Endothelial cell of umbilical vein (primary cell): ENCODE results near the gene NOTCH2NLA. TPM values are rescaled to one million over a fixed set of nuclear protein-coding genes. Genes with fewer than 3 reads are reported as not detected.
"Not testable (repeated sequence)": the region's sequence is repeated elsewhere in the genome, so short reads cannot be mapped to it uniquely, and the experiment has no call there.

Experiments
- BruUV-seq: library from RNA; stranded (reverse); fragments of 400-500 nt; replicated peaks from 2 replicates; lab custom pipeline; 2021; lab: Mats Ljungman, UMichigan
- CTCF ChIA-PET: fragments of 300-600, 350-600 bp; sonication (Branson Sonifier 250); formaldehyde crosslinking; loops from one replicate; lab custom pipeline; 2021; ENCODE audit warnings: antibody characterized with exemption, inconsistent platforms; lab: Charles Lee
- POLR2A ChIA-PET: fragments of 300-600, 350-600 bp; sonication (Branson Sonifier 250); formaldehyde crosslinking; loops from one replicate; lab custom pipeline; 2021; ENCODE audit warnings: antibody characterized with exemption, inconsistent platforms; lab: Charles Lee
- DNase-seq: peaks from one replicate; pipeline ENCODE4 v3.0.0-alpha.2; 2011; ENCODE audit warnings: low read depth, low spot score
- FAIRE-seq: peaks from 2 replicates; lab custom pipeline; 2011; peaks lifted over from hg19 to GRCh38; lab: Jason Lieb, UNC
- H2AFZ ChIP-seq: 2 replicates; pipeline ENCODE4 v1.6.0; 2012; ENCODE audit warnings: low read depth, low read length, control low read depth, inconsistent platforms
- H3K27ac ChIP-seq: 2 replicates; pipeline ENCODE4 v1.5.1; 2011; ENCODE audit warnings: low read depth, mild to moderate bottlenecking, control low read depth, low read length, moderate library complexity; ENCODE audit not compliant: insufficient read depth
- H3K27me3 ChIP-seq, 2 experiments: 2 replicates each; pipeline versions ENCODE4 v1.6.0 to v1.6.1; 2011; ENCODE audit warnings: low read length in 2 of 2, mixed read lengths in 1 of 2; ENCODE audit not compliant: control insufficient read depth in 2 of 2, insufficient read depth in 2 of 2
- H3K36me3 ChIP-seq, 2 experiments: 2 replicates in 1 of 2; 3 replicates in 1 of 2; pipeline ENCODE4 v1.5.1; 2011; ENCODE audit warnings: low read length in 2 of 2, mild to moderate bottlenecking in 1 of 2, moderate library complexity in 1 of 2; ENCODE audit not compliant: control insufficient read depth in 2 of 2, insufficient read depth in 2 of 2; ENCODE audit errors: extremely low read depth in 1 of 2
- H3K4me1 ChIP-seq: 3 replicates; pipeline ENCODE4 v1.5.1; 2011; ENCODE audit warnings: mild to moderate bottlenecking, low read length; ENCODE audit not compliant: control insufficient read depth, insufficient read depth; ENCODE audit errors: extremely low read depth
- H3K4me2 ChIP-seq: 2 replicates; pipeline ENCODE4 v1.6.1; 2011; ENCODE audit warnings: low read length, control low read depth, mixed read lengths; ENCODE audit not compliant: insufficient read depth
- H3K4me3 ChIP-seq, 3 experiments: fragments of 200-600 bp in 1 of 3; sonication (generic), shearing (Covaris generic) in 1 of 3; replicated peaks in 1 of 3; 2 replicates each; pipeline ENCODE4 v1.5.1; 2011 to 2016; ENCODE audit warnings: control low read depth in 3 of 3, low read length in 3 of 3, mild to moderate bottlenecking in 2 of 3, inconsistent platforms in 1 of 3, low read depth in 1 of 3, moderate library complexity in 1 of 3; ENCODE audit not compliant: insufficient read depth in 1 of 3
- H3K79me2 ChIP-seq: 2 replicates; pipeline ENCODE4 v1.6.0; 2012; ENCODE audit warnings: low read length, inconsistent platforms; ENCODE audit not compliant: control insufficient read depth, insufficient read depth
- H3K9ac ChIP-seq: replicated peaks from 2 replicates; pipeline ENCODE3; 2011; ENCODE audit warnings: low read length, control low read depth; ENCODE audit not compliant: insufficient read depth; ENCODE audit errors: extremely low read depth
- H3K9me1 ChIP-seq: replicated peaks from 3 replicates; pipeline ENCODE4 v1.6.0; 2011; ENCODE audit warnings: mild to moderate bottlenecking, low read length; ENCODE audit not compliant: control insufficient read depth, insufficient read depth; ENCODE audit errors: extremely low read depth
- H3K9me3 ChIP-seq: replicated peaks from 2 replicates; pipeline ENCODE4 v1.5.1; 2012; ENCODE audit warnings: low read length, inconsistent platforms; ENCODE audit not compliant: control insufficient read depth, insufficient read depth
- H4K20me1 ChIP-seq: replicated peaks from 2 replicates; pipeline ENCODE3; 2011; ENCODE audit warnings: mild to moderate bottlenecking, low read length; ENCODE audit not compliant: control insufficient read depth, insufficient read depth; ENCODE audit errors: extremely low read depth
- dilution Hi-C: fragments of 300-500 bp; cut with MboI; formaldehyde crosslinking; loops from one replicate; pipeline ENCODE4 v1.15.0; 2019; ENCODE audit warnings: low sequenced_read_pairs; ENCODE audit not compliant: extremely low pct_ligation_motif_present
- intact Hi-C: fragments of 100-400 bp; cut with micrococcal nuclease; formaldehyde crosslinking; loops from one replicate; pipeline ENCODE4 v1.10.0; 2022
- polyA plus RNA-seq, 4 experiments: library from polyadenylated mRNA; depleted of rRNA in 3 of 4; stranded (reverse) in 3 of 4; unstranded in 1 of 4; fragments of >200 nt; gene quantifications; 2 replicates each; pipeline versions ENCODE4 v1.2.1 to v1.2.3, GENCODE V29; 2011 to 2012; ENCODE audit warnings: missing spikeins in 1 of 4
- total RNA-seq: library from RNA; stranded (reverse); gene quantifications from 2 replicates; pipeline ENCODE4 v1.2.3, GENCODE V29; 2021

The NOTCH2NLA gene
- total and polyA plus RNA-seq, 2 donors (not counting 3 experiments of a cell fraction or from before 2014, with no cell fraction given) = 7.9 to 22.0 TPM

- H3K27me3 ChIP-seq, H3K4me2 ChIP-seq, BruUV-seq, FAIRE-seq, H3K9ac ChIP-seq, CTCF ChIA-PET, intact Hi-C loops, H3K9me3 ChIP-seq, H3K36me3 ChIP-seq, H4K20me1 ChIP-seq, H2AFZ ChIP-seq, dilution Hi-C loops, H3K79me2 ChIP-seq, H3K27ac ChIP-seq, H3K4me3 ChIP-seq, H3K9me1 ChIP-seq, POLR2A ChIA-PET, H3K4me1 ChIP-seq, DNase-seq: not testable (repeated sequence)
Observed at GRCh38 chr1:146270129-146270528, 41.3 kb upstream of the NOTCH2NLA start.

GRCh38 chr1:146266179-146266748, 37.4 kb upstream of the NOTCH2NLA start:
- H2AFZ ChIP-seq, CTCF ChIA-PET, H3K27me3 ChIP-seq, H3K9ac ChIP-seq, dilution Hi-C loops, H3K4me3 ChIP-seq, H3K9me3 ChIP-seq, H4K20me1 ChIP-seq, H3K36me3 ChIP-seq, H3K9me1 ChIP-seq, POLR2A ChIA-PET, H3K4me1 ChIP-seq, DNase-seq, H3K27ac ChIP-seq, intact Hi-C loops, BruUV-seq, H3K4me2 ChIP-seq, H3K79me2 ChIP-seq, FAIRE-seq: not testable (repeated sequence)

- H3K27ac ChIP-seq, DNase-seq, H3K4me1 ChIP-seq, H3K27me3 ChIP-seq, dilution Hi-C loops, H3K4me2 ChIP-seq, CTCF ChIA-PET, BruUV-seq, H3K9ac ChIP-seq, H3K9me1 ChIP-seq, FAIRE-seq, H3K36me3 ChIP-seq, intact Hi-C loops, POLR2A ChIA-PET, H3K9me3 ChIP-seq, H4K20me1 ChIP-seq, H3K79me2 ChIP-seq, H3K4me3 ChIP-seq, H2AFZ ChIP-seq: not testable (repeated sequence)
Observed at GRCh38 chr1:146264761-146265160, 35.9 kb upstream of the NOTCH2NLA start.

- intact Hi-C loops, H3K36me3 ChIP-seq, H3K27me3 ChIP-seq, dilution Hi-C loops, CTCF ChIA-PET, H4K20me1 ChIP-seq, BruUV-seq, H2AFZ ChIP-seq, H3K9me1 ChIP-seq, H3K9me3 ChIP-seq, POLR2A ChIA-PET, H3K4me3 ChIP-seq, H3K4me2 ChIP-seq, H3K27ac ChIP-seq, FAIRE-seq, DNase-seq, H3K9ac ChIP-seq, H3K79me2 ChIP-seq, H3K4me1 ChIP-seq: not testable (repeated sequence)
Observed at GRCh38 chr1:146260006-146260730, 31.3 kb upstream of the NOTCH2NLA start.
